ENCODE results near the gene IGSF9. TPM values are rescaled to one million over a fixed set of nuclear protein-coding genes. Genes with fewer than 3 reads are reported as not detected.
A peak's percentile ranks its signal among the peaks of the same experiment; 100 is the strongest.

IGSF9 gene
- total RNA-seq, 3 donors from 2014 or later, result 0.11 to 0.20 (median 0.16) TPM

DNA sequence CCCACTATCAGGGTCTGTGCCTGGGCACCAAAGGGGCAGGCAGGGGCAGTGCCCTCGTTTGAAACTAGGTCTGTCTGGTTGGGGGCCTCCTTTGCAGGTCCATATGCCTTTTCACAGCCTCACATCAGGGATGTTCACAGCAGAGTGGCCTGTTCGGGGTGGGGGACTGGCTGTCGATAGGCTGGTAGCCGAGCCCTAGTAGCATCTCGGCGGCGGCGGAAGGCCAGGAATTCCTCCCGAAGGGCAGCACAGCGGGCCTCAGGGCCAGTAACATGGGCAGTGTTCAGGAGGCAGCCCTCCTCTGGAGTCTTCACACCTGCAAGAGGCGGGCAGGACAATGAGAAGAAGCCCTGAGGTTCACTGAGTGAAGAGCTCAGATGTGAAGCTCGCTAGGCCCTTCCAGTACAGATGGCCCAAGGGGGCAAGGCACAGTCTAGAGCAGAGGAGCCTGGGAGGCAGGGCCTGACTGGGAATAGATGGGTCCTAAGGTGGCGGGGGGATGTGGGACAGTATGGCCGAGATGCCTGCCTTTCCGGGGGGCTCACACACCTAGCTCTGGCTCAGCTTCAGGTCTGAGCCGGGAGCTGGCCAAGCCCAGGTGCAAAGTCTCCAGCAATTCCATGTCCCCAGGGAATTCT lies 18.1 kb downstream of the IGSF9 start:
- H3K4me3 Mint-ChIP-seq, result no peak overlapping the region
- no peaks in the 10 kb centered on the region for H3K9me3 Mint-ChIP-seq
- DNase-seq, result no peak
- H3K27me3 Mint-ChIP-seq (ENCODE audit: low read depth), result no peaks in the 10 kb centered on the region
- H3K4me1 Mint-ChIP-seq (ENCODE audit: low read depth), result peaks cover 35% of the 10 kb centered on the region
- no peak for ATAC-seq
- peaks cover 2% of the 10 kb centered on the region for H3K36me3 Mint-ChIP-seq (ENCODE audit: insufficient read depth)

DNA sequence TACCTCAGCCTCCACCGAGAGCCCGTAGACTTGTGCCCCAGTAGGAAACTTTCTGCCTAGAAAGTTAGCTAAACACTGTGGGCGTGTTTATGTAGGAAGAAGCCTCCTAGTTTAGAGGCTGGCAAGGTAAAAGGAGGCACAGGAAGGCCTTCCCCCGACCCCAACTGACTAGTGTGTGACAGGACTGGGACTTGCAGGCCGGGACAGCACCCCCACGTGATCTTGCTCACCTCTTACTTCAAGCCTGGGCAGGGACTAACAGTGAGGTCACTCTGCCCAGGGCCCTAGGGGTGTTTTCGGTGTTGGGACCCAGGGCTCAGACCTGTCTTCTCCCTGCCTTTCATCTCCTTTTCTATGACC lies 19.7 kb downstream of the IGSF9 start:
- Mint-ChIP-seq H3K4me1 (ENCODE audit: low read depth) (peaks cover 52% of the 10 kb centered on the region), H3K9me3 (no peaks in the 10 kb centered on the region), H3K27me3 (ENCODE audit: low read depth) (no peaks in the 10 kb centered on the region), H3K36me3 (ENCODE audit: insufficient read depth) (peaks cover 11% of the 10 kb centered on the region), H3K4me3 (peak overlapping the region; percentile 90)
- DNase-seq (no peak), ATAC-seq (peak; percentile 7 to 12)

DNA sequence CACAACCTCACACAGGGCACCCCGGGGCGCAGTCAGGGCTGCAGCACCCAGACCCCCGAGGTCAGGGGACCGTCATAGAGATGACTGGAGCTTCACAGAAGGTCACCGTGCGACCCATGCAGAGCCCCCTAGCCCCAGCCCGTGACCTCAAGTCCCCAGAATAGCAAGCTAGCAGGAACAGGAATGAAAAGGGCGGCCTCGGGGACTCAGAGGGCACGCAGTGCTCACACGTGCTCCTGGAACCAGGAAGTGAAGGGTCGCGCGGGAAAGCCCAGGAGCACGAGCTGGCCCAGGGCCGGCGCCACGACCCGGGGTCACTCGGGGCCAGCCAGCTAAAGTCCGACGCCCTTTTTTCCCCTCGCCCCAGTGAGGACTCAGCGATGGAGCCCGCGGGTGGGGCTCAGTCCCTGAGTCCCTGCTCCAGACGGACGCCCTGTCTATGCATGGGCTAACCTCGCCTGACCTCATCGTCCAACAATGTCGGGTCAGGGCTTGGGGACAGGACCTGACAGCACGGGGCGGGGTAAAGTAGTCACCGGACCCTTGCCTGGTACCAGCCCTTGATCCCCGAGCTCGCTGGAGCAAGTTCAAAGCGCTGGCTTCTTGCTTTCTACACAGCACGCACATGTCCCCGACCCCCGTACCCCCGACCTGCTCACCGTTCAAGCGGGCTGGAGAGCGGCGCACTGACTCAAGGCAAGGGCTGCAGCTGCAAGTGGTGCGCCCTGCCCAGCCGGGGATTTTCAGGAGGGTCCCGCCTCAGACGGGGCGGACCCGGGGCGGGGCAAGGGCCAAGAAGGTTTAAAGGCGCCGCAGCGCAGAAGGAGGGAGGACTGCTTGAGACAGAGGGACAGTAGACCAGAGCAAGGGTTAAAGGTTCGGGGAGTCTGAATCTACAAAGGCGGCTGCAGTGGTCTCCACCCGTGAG lies 20.4 kb downstream of the IGSF9 start, which contains the start of gene TAGLN2:
Gene TAGLN2, minus strand, starts transcription at position 717 of the 928 bp plus-strand sequence. CDS start 4,998 bp downstream, outside the sequence.
- Mint-ChIP-seq H3K36me3 (ENCODE audit: insufficient read depth) (peaks cover 18% of the 10 kb centered on the region), H3K27me3 (ENCODE audit: low read depth) (no peaks in the 10 kb centered on the region), H3K9me3 (no peaks in the 10 kb centered on the region), H3K4me1 (ENCODE audit: low read depth) (peaks cover 58% of the 10 kb centered on the region), H3K4me3 (peak within 1 kb of the TSS; percentile 90)
- ATAC-seq (peak; percentile 80), DNase-seq (peak; percentile 86)

DNA sequence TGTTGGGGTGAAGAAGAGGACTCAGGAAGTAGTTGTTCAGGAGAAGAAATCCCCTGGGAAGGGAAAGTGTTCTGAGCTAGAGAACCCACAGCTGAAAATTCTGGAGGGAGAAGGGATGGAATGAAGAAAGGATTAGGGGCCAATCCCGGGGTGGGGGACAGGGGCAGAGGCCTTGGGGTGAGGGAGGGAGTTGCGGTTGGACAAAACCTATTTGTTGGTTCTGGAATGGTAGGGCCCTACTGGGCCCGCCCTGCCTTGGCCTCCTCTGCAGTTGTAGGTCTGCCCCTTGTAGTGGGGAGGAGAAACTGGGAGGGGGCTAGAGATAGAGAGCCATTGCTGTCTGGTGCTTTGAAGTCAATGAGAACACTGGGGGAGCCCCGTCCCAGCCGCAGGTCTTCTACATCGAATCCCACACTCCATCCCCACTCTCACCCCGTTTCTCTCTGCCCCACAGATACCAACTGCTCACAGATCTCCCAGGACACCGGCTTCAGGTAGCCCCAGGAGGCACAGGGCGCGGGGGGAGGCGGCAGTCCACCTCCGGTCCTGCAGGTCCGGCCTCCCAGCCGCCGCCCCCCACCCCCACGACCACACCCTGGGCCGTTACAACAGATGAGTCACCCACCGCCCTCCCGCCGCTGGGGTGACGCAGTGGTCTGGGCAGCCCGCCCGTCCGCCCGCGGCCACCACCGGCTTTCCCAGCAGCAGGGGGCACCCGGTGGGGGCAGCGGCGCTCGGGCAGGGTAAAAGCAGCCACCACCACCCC lies 21.2 kb downstream of the IGSF9 start:
- H3K27me3 Mint-ChIP-seq (ENCODE audit: low read depth), result no peaks in the 10 kb centered on the region
- ATAC-seq (peak; percentile 25 to 35), DNase-seq (peak; percentile 42)
- peaks cover 26% of the 10 kb centered on the region for H3K36me3 Mint-ChIP-seq (ENCODE audit: insufficient read depth)
- H3K9me3 Mint-ChIP-seq, result no peaks in the 10 kb centered on the region
- peaks cover 65% of the 10 kb centered on the region for H3K4me1 Mint-ChIP-seq (ENCODE audit: low read depth)
- H3K4me3 Mint-ChIP-seq, result peak overlapping the region; percentile 90

DNA sequence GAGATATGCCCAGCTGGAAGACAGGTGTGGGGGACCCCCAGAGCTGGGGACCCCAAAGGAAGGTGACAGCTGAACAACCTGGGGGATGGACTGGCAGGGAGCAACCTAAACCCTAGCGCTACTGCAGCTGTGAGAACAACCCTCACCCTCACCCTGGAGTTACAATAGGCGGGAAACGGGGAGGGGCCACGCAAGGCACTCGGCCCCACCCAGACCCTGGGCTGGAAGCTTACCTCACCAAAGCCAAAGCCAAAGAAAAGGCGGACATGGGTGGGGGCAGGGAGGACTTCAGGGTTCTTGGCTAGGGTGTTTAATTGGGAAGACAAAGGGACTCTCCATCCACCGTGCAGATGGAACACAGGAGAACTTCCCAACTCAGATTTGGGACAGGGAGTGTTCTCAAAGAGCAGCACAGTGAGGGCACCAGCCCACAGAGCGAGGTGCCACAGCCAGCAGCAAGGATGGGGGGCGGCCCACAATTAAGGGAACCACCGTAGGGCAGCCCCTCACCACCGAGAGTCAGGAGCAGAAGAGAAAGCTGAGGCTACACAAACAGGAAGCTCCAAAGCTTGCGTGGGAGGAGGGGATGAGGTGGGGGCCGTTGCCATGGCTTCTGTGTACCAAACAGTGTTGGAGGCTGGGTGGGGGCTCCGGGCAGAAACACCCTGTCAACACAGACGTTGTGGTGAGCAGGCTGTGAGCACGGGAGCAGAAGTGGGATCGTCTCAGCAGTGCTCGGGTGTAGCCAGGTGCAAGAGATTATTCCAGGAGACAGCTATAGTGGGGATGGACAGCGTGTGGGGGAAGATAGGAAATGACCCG lies 22.0 kb downstream of the IGSF9 start:
- Mint-ChIP-seq H3K9me3 (no peaks in the 10 kb centered on the region), H3K27me3 (ENCODE audit: low read depth) (no peaks in the 10 kb centered on the region), H3K4me1 (ENCODE audit: low read depth) (peaks cover 70% of the 10 kb centered on the region), H3K36me3 (ENCODE audit: insufficient read depth) (peaks cover 32% of the 10 kb centered on the region), H3K4me3 (peak overlapping the region; percentile 90)
- DNase-seq (peak; percentile 66), ATAC-seq (peak; percentile 21 to 32)

DNA sequence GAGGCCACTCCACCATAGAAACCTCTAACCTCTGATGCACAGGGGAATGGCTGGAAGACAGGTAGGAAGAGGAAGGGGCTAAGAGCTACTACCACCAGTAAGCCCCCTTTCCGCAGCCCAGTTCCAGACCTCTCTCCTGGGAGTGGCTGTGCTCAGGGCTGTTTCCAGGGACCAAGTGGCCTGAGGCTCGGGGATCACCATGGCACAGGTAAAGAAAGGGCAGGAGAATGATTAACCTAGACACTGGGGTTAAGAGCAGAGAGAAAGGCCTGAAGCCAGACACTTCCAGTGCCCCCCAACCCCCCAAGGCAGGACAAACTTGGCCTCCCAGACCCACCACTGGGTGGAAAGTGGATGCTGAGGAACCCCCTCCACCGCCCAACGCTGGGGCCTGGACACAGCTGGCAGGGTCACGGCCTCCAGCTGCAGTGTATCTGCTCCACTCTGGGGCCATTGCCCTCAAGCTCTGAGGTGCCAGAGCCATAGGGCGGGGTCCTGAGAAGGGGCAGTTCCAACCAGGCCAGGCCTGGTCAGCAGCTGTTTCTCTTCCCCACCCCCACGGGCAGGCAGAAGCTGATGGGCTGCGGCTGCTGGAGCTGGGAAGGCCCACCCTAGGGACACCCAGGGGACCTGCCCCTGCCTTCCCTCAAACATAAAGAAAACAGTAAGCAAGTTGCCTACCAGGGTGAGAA lies 22.8 kb downstream of the IGSF9 start:
- H3K4me1 Mint-ChIP-seq (ENCODE audit: low read depth), result peaks cover 78% of the 10 kb centered on the region
- H3K4me3 Mint-ChIP-seq, result peak overlapping the region; percentile 90
- no peak for ATAC-seq
- peaks cover 39% of the 10 kb centered on the region for H3K36me3 Mint-ChIP-seq (ENCODE audit: insufficient read depth)
- no peaks in the 10 kb centered on the region for H3K9me3 Mint-ChIP-seq
- DNase-seq, result no peak
- no peaks in the 10 kb centered on the region for H3K27me3 Mint-ChIP-seq (ENCODE audit: low read depth)

DNA sequence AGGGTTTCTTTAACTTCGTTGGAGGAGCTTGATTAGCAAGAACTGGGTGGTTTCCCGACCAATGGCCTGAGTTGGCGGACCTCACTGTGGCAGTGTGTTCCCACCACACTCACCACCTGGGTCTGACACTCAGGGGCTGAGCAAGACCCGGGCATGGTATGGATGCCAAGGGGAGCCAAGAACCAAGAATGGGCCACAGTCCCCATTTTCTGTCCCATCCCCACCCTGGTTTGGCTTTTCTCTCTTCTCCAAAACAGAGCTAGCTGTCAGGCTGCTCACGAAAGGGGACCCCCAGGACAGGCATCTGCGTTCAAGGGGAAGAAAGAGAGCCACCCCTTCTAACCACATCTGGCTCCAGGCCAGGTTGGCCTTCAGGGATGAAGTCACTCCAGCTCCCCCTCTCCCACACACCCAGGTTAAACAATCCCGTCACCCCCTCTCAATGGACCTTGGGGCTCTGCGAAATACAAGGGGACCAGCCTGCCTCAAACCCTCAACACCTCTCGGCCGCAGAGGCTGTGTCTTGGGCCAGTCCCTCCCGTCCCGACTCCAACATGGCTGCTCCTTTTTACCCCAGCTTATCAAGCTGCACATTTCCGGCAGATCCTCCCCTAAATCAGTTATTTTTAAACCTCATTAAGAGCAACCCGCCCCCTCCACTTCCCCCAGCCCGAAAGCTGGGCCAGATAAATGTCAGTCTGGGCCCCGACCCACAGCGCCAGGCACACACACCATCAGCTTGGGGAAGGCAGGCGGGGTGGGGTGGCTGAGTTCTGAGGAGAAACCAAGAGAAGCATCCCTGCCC lies 23.5 kb downstream of the IGSF9 start:
- Mint-ChIP-seq H3K4me1 (ENCODE audit: low read depth) (peaks cover 81% of the 10 kb centered on the region), H3K27me3 (ENCODE audit: low read depth) (no peaks in the 10 kb centered on the region), H3K36me3 (ENCODE audit: insufficient read depth) (peaks cover 43% of the 10 kb centered on the region), H3K4me3 (peak overlapping the region; percentile 90), H3K9me3 (no peaks in the 10 kb centered on the region)
- DNase-seq, result no peak
- no peak for ATAC-seq

DNA sequence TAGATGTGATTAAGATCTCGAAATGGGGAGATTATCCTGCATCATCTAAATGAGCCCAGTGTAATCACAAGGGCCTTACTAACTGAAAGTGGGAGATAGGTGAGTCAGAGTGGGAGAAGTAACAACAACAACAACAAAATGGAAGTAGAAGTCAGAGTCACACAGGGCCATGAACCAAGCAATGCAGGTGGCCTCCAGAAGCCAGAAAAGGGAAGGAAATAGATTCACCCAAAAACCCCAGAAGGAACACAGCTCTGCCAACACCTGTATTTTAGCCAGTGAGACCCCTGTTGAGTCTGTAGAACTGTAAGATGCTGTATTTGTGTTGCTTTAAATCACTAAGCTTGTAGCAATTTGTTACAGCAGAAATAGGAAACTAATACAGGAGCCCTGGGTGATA lies 24.2 kb downstream of the IGSF9 start:
- peak; percentile 10 to 16 for ATAC-seq
- H3K4me3 Mint-ChIP-seq, result peak overlapping the region; percentile 90
- H3K9me3 Mint-ChIP-seq, result no peaks in the 10 kb centered on the region
- H3K27me3 Mint-ChIP-seq (ENCODE audit: low read depth), result no peaks in the 10 kb centered on the region
- DNase-seq, result no peak
- H3K4me1 Mint-ChIP-seq (ENCODE audit: low read depth), result peaks cover 75% of the 10 kb centered on the region
- H3K36me3 Mint-ChIP-seq (ENCODE audit: insufficient read depth), result peaks cover 43% of the 10 kb centered on the region

DNA sequence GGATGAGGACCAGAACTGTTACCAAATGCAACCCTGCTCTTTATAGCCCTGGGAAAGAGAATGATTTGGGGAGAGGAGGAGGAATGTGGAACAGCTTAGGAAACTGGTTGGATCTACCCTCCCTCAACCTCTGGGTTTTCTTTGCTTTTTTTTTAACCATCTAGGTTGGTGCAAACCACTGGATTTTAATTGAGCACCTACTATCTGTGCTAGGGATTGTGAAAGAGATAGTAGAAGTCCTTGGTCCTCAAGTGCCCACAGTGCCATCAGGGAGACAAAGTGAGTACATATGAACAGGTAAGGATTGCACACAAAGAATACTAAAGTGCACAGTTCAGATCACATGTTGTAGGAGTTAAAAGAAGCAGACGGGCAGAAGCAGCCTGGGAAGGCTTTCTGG lies 24.8 kb downstream of the IGSF9 start:
- no peaks in the 10 kb centered on the region for H3K27me3 Mint-ChIP-seq (ENCODE audit: low read depth)
- ATAC-seq (no peak), DNase-seq (no peak)
- no peaks in the 10 kb centered on the region for H3K9me3 Mint-ChIP-seq
- no peak overlapping the region for H3K4me3 Mint-ChIP-seq
- peaks cover 69% of the 10 kb centered on the region for H3K4me1 Mint-ChIP-seq (ENCODE audit: low read depth)
- H3K36me3 Mint-ChIP-seq (ENCODE audit: insufficient read depth), result peaks cover 43% of the 10 kb centered on the region

DNA sequence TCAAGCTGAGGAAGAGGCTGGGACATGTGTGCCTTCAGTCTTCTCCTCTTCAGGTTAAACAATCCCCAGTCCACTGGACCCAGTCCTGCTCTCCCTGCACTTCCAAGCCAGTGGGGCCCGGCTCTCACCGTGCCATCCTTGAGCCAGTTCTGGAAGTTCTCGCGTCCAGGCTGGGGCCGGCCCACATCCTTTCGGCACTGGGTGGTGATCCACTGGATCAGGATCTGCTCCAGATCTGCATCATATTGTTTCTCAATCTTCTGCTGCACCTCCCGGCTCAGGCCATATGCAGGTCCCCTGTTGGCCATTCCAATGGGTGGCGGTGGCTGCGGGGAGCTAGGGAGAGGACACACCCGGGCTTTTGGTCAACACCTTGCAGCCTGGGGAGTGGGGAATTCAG lies 25.2 kb downstream of the IGSF9 start:
- H3K27me3 Mint-ChIP-seq (ENCODE audit: low read depth), result no peaks in the 10 kb centered on the region
- H3K36me3 Mint-ChIP-seq (ENCODE audit: insufficient read depth), result peaks cover 43% of the 10 kb centered on the region

DNA sequence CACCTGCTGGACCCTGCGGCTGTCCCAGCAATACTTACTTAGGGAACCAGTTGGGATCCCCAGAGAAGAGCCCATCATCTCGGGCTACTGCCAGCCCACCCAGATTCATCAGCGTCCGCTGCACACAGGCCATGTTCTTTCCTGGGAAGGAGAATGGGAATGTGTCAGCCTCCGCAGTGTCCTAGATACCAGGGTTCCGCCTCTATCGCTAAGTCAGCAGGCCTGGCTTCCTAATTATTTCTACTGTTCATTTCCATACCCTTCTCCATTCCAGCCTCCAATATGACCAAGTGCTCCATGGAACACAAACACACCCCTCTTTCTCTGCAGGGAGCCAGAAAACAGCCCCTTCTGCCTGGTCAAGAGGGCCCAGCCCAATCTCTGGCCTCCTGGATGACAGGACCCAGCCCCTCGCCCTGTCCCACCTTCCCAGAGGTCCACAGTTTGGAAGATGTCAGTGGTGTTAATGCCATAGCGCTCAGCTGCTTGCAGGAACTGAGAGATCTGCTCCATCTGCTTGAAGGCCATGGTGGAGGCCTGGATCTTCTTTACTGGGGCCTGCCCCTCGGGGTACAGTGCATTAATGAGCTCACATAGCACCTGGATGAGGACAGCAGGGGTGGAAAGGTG lies 26.1 kb downstream of the IGSF9 start:
- Mint-ChIP-seq H3K36me3 (ENCODE audit: insufficient read depth) (peaks cover 45% of the 10 kb centered on the region), H3K4me1 (ENCODE audit: low read depth) (peaks cover 70% of the 10 kb centered on the region), H3K27me3 (ENCODE audit: low read depth) (no peaks in the 10 kb centered on the region), H3K4me3 (no peak overlapping the region), H3K9me3 (no peaks in the 10 kb centered on the region)
- no peak for DNase-seq
- no peak for ATAC-seq

More for the DNA sequence above, 25.2 kb downstream of the IGSF9 start:
- no peak overlapping the region for H3K4me3 Mint-ChIP-seq
- no peaks in the 10 kb centered on the region for H3K9me3 Mint-ChIP-seq
- H3K4me1 Mint-ChIP-seq (ENCODE audit: low read depth), result peaks cover 66% of the 10 kb centered on the region
- DNase-seq (no peak), ATAC-seq (no peak)
